Upper lobe of left lung (tissue), 4 donors: ENCODE results near the gene CASD1.

Source experiments
- CTCF ChIP-seq, 6 experiments: fragments of 450-650 bp in 4 of 6; fragments of 200-600 bp in 2 of 6; sonication (generic) in 2 of 6; IDR thresholded peaks; one replicate each; pipeline ENCODE4 v1.5.1; 2016 to 2019; ENCODE audit warnings: antibody characterized with exemption in 6 of 6
- EP300 ChIP-seq, 4 donors: sonication (generic); formaldehyde crosslinking; IDR thresholded peaks; one replicate each; pipeline ENCODE4 v1.5.1; 2017; ENCODE audit warnings: antibody characterized with exemption in 4 of 4, control low read depth in 2 of 4
- POLR2A ChIP-seq, 4 donors: fragments of 450-650 bp; IDR thresholded peaks; one replicate each; pipeline ENCODE4 v1.5.1; 2016 to 2017; ENCODE audit warnings: antibody characterized with exemption in 4 of 4, mild to moderate bottlenecking in 2 of 4

GRCh38 chr7:94497874-94498670 lies 11.5 kb upstream of the CASD1 start:
- TF ChIP-seq EP300 (IDR thresholded peaks at IDR 0.05) (no peak), CTCF (IDR thresholded peaks at IDR 0.05) (no peak), POLR2A (IDR thresholded peaks at IDR 0.05) (no peak)
